GM12801 (cell line): Measurements from ENCODE around the gene SUSD3.

Experiments used
- TF ChIP-seq, protein P1 (sequence below): IDR thresholded peaks from one replicate; pipeline ENCODE4 v1.5.1; 2011; ENCODE audit warnings: control low read depth; ENCODE audit not compliant: insufficient read length; ENCODE audit errors: extremely low read depth

Gene SUSD3

GRCh38 chr9:93091453-93092081 is 33.1 kb downstream of the SUSD3 start:
- TF ChIP-seq, protein P1, sequence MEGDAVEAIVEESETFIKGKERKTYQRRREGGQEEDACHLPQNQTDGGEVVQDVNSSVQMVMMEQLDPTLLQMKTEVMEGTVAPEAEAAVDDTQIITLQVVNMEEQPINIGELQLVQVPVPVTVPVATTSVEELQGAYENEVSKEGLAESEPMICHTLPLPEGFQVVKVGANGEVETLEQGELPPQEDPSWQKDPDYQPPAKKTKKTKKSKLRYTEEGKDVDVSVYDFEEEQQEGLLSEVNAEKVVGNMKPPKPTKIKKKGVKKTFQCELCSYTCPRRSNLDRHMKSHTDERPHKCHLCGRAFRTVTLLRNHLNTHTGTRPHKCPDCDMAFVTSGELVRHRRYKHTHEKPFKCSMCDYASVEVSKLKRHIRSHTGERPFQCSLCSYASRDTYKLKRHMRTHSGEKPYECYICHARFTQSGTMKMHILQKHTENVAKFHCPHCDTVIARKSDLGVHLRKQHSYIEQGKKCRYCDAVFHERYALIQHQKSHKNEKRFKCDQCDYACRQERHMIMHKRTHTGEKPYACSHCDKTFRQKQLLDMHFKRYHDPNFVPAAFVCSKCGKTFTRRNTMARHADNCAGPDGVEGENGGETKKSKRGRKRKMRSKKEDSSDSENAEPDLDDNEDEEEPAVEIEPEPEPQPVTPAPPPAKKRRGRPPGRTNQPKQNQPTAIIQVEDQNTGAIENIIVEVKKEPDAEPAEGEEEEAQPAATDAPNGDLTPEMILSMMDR = no peak

- TF ChIP-seq, protein P1 = no peak
These were observed 33.9 kb downstream of the SUSD3 start for GRCh38 chr9:93092251-93092991.

GRCh38 chr9:93093127-93093876 is 34.8 kb downstream of the SUSD3 start:
- TF ChIP-seq, protein P1 = no peak

DNA sequence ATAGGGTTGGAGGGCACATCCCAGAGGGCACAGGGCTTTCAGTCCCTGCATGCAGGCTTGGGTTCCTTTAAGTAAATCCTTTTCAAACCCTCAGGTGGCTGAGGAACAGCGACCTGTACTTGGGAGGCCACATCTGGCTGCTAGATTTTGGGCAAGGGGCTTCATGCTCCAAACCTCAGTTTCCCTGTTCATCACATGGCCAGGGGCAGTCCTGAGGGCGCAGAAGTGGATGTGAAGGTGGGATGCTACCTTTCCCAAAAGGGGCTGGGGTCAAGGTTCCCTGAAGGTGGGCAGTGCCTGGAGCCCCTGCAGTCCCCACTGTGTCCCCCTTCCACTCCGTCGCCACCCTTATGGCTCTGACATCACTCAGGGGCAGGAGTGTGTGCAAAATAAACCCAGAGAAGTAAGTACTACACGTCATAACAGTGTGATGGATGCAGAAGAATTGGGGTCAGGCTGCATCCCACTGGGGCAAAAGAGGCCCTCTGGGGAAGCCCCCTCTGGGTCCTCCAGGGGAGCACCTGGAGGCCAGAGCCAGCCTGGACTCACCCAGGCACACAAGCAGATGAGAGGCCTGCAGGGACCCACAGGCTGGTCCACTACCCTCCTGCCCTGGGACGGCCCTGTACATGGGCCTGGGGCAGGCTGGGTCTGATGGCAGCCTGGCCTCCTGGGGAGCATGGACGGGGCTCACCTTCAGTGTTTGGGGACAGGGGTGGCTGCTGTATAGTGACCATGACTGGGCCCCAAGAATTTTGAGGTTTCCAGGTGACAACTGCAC is 35.6 kb downstream of the SUSD3 start:
- TF ChIP-seq, protein P1 = no peak

DNA sequence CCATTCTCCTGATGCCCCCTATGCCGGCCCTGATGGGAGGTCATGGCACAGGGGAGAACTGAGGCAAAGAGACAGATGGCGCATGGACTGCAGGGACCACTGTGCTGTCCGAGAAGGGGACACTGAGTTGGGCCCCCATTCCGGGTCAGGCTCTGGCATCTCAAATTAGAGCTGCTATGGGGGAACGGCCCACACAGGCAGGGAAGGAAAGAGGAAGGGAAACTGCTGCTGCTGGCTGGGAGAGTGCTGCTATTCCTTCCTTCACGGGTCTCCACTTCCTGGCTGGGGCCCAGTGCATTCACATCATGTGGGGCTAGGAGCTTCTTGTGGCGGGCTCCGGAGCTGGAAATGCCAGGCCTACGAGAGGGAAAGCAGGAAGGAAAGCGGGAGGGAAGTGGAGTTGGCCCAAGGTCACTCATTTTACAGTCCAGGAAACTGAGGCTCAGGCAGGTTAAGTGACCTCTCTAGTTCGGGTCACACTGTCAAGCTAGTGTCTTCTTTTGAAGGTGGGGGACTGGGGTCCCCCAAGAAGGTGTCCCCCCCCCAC is 36.2 kb downstream of the SUSD3 start:
- TF ChIP-seq, protein P1 = no peak

DNA sequence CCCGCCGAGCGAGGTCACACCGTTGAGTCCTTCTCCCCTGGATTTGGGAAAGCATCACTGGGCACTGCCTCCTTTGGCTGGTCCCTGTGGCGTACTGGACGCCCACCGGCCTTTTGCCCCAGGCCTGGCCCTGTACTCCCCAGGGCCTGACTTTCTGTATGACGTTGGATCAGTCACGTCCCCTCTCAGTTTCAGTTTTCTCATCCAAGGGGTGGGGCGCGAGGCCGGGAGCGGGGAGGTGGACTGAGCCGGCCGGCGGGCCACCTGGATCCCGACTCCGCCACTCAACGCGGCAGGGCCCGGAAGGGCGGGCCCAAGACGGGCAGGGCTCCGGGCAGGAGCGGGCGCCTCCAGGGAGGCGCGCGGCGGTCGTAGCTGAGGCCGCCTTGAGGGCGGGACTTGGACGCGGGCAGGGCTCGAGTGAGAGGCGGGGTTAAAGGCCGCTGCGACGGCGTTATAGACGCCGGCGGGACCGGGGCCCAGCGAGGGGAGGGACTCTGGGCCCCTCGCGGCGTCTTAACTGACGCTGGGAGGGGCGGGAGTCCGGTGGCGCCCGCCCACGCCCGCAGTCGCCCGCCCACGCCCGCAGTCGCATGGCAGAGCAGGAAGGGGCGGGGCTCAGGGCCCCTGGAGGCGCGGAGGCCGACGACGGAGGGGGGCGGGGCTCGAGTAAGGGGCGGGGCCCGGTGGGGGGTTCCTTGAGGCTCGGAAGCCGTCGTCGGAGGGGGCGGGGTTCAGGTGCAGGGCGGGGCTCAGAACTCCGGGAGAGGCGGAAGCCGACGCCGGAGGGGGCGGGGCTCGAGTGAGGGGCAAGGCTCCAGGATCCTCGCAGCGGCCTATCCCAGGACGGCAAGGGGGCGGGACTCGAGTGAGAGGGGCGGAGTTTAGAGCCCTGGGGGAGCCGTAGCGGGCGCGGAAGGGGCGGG is 37.0 kb downstream of the SUSD3 start:
- TF ChIP-seq, protein P1 = no peak
